GM19238 (cell line): ENCODE data around the gene GAGE13.
"Not testable (repeated sequence)": the region's sequence is repeated elsewhere in the genome, so short reads cannot be mapped to it uniquely, and the experiment has no call there.

Experiments used
- DNase-seq: peaks from one replicate; pipeline ENCODE4 v3.0.0; 2011; ENCODE audit warnings: low spot score; ENCODE audit not compliant: insufficient read length

GAGE13 gene

GRCh38 chrX:49331282-49331681 lies at the start of gene GAGE13:
GAGE13 (plus strand) TSS chrX:49331582; CDS start chrX:49332738, 1,156 bp downstream.
- not testable (repeated sequence) for DNase-seq

- DNase-seq: no peak
Observed at GRCh38 chrX:49282647-49283011, 48.8 kb upstream of the GAGE13 start.

- DNase-seq: no peak
Observed at GRCh38 chrX:49284212-49284611, 47.2 kb upstream of the GAGE13 start.

GRCh38 chrX:49286136-49286535 lies 45.2 kb upstream of the GAGE13 start:
- no peak for DNase-seq

GRCh38 chrX:49286581-49286980 lies 44.8 kb upstream of the GAGE13 start:
- no peak for DNase-seq

- DNase-seq: no peak
Observed at GRCh38 chrX:49287665-49288064, 43.7 kb upstream of the GAGE13 start.

GRCh38 chrX:49290215-49290614 lies 41.2 kb upstream of the GAGE13 start:
- DNase-seq: no peak

- no peak for DNase-seq
Observed at GRCh38 chrX:49291615-49292337, 39.6 kb upstream of the GAGE13 start.

- no peak for DNase-seq
Observed at GRCh38 chrX:49292400-49293362, 38.7 kb upstream of the GAGE13 start.

GRCh38 chrX:49299293-49299692 lies 32.1 kb upstream of the GAGE13 start:
- DNase-seq: not testable (repeated sequence)

- no peak for DNase-seq
Observed at GRCh38 chrX:49300703-49301102, 30.7 kb upstream of the GAGE13 start.

- DNase-seq: no peak
Observed at GRCh38 chrX:49303346-49303745, 28.0 kb upstream of the GAGE13 start, which contains the start of gene GAGE10. GAGE10 (plus strand) TSS chrX:49303646; CDS start chrX:49304860, 1,214 bp downstream.

GRCh38 chrX:49307775-49308174 lies 23.6 kb upstream of the GAGE13 start:
- not testable (repeated sequence) for DNase-seq

- DNase-seq: no peak
Observed at GRCh38 chrX:49308604-49309269, 22.6 kb upstream of the GAGE13 start.

GRCh38 chrX:49309401-49309981 lies 21.9 kb upstream of the GAGE13 start:
- DNase-seq: no peak

- no peak for DNase-seq
Observed at GRCh38 chrX:49310371-49310770, 21.0 kb upstream of the GAGE13 start.

- DNase-seq: no peak
Observed at GRCh38 chrX:49312176-49312575, 19.2 kb upstream of the GAGE13 start.

GRCh38 chrX:49316085-49316484 lies 15.3 kb upstream of the GAGE13 start:
- no peak for DNase-seq

GRCh38 chrX:49321737-49322136 lies 9.6 kb upstream of the GAGE13 start, which contains the start of gene GAGE12J:
GAGE12J (plus strand) TSS chrX:49322037; CDS start chrX:49323194, 1,157 bp downstream.
- DNase-seq: not testable (repeated sequence)

- not testable (repeated sequence) for DNase-seq
Observed at GRCh38 chrX:49322266-49322665, 9.1 kb upstream of the GAGE13 start.

- not testable (repeated sequence) for DNase-seq
Observed at GRCh38 chrX:49323735-49324134, 7.6 kb upstream of the GAGE13 start.
